ENCODE data around the gene CIAO2A.

CIAO2A gene

DNA sequence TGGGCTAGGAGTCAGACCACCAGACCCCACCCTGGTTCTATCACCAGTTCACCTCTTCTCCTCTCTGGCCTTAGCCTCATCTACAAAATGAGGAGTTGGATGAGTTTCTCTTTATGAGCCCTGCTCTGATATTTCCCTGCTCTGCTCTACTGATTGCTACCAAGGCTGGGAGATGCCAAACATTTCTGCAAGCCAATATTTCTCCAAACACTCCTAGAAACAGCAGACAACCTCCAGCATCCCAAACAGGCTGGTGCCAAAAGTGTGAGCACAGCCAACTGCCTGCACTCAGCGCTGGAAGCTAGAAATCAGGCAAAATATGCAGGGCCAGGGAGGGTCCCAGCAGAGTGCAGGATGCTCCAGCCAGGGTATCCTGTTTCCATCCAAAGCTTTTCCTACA lies 58.1 kb downstream of the CIAO2A start:
- no peak overlapping the region for H3K27ac ChIP-seq
- no peak overlapping the region for H2AFZ ChIP-seq (ENCODE audit: low read depth)
- TF ChIP-seq, protein P1, sequence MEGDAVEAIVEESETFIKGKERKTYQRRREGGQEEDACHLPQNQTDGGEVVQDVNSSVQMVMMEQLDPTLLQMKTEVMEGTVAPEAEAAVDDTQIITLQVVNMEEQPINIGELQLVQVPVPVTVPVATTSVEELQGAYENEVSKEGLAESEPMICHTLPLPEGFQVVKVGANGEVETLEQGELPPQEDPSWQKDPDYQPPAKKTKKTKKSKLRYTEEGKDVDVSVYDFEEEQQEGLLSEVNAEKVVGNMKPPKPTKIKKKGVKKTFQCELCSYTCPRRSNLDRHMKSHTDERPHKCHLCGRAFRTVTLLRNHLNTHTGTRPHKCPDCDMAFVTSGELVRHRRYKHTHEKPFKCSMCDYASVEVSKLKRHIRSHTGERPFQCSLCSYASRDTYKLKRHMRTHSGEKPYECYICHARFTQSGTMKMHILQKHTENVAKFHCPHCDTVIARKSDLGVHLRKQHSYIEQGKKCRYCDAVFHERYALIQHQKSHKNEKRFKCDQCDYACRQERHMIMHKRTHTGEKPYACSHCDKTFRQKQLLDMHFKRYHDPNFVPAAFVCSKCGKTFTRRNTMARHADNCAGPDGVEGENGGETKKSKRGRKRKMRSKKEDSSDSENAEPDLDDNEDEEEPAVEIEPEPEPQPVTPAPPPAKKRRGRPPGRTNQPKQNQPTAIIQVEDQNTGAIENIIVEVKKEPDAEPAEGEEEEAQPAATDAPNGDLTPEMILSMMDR (conservative IDR thresholded peaks at IDR 0.05; ENCODE audit: low read depth, low read length): no peak
- H3K79me2 ChIP-seq (ENCODE audit: insufficient read depth, low read depth): no peaks in the 10 kb centered on the region
- H3K27me3 ChIP-seq (ENCODE audit: insufficient read depth, low read depth): no peaks in the 10 kb centered on the region
- H3K4me2 ChIP-seq: no peak overlapping the region
- H3K9ac ChIP-seq: no peak overlapping the region
- no peaks in the 10 kb centered on the region for H4K20me1 ChIP-seq (ENCODE audit: insufficient read depth)
- no peaks in the 10 kb centered on the region for H3K36me3 ChIP-seq (ENCODE audit: insufficient read depth)
- no peaks in the 10 kb centered on the region for H3K4me1 ChIP-seq (ENCODE audit: low read depth, poor library complexity, severe bottlenecking)
- H3K4me3 ChIP-seq (IDR thresholded peaks at IDR 0.05; ENCODE audit: insufficient read depth, low read depth, low read length): no peak overlapping the region

DNA sequence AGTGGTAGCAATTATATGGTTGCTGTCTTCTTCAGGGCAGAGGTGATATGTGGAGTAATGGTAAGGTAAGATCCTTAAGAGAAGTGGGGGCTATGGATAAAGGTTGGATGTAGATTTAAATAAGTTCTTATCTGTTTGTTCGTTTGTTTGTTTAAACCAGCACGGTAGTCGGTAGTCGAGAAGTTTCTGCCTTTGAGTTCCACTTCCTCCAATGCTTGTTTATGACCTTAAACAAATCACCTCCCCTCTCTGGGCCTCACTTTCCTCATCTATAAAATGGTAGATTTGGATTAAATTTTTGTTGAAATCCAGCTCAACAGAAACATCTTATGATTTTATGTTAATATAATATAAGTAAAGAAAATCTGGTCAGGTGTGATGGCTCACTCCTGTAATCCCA lies 59.1 kb downstream of the CIAO2A start:
- Histone ChIP-seq H3K27ac (no peak overlapping the region), H3K79me2 (ENCODE audit: insufficient read depth, low read depth) (no peaks in the 10 kb centered on the region), H3K4me1 (ENCODE audit: low read depth, poor library complexity, severe bottlenecking) (no peaks in the 10 kb centered on the region), H3K4me2 (no peak overlapping the region), H4K20me1 (ENCODE audit: insufficient read depth) (no peaks in the 10 kb centered on the region), H3K27me3 (ENCODE audit: insufficient read depth, low read depth) (no peaks in the 10 kb centered on the region), H3K9ac (no peak overlapping the region), H3K36me3 (ENCODE audit: insufficient read depth) (no peaks in the 10 kb centered on the region), H3K4me3 (IDR thresholded peaks at IDR 0.05; ENCODE audit: insufficient read depth, low read depth, low read length) (no peak overlapping the region), H2AFZ (ENCODE audit: low read depth) (no peak overlapping the region)
- TF ChIP-seq, protein P1 (conservative IDR thresholded peaks at IDR 0.05; ENCODE audit: low read depth, low read length): no peak

DNA sequence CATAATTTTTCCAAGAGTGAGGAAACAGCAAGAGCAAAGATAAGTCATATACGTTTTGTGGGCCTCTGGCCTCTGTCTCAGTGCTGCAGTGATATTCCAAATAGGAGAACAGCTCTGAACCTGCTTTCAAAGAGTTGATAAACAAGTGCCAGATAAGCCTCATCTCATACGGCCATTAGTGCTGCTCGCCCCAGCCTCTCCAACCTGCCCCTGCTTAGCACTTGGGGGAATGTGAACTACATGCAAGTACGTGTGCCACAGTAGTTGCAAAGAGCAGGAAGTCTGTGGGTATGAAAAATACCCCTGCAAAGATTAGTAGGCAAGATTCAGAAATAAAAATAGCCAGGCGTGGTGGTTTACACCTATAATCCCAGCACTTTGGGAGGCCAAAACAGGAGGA lies 61.3 kb downstream of the CIAO2A start:
- no peak overlapping the region for H3K9ac ChIP-seq
- H3K27me3 ChIP-seq (ENCODE audit: insufficient read depth, low read depth): no peaks in the 10 kb centered on the region
- no peaks in the 10 kb centered on the region for H3K36me3 ChIP-seq (ENCODE audit: insufficient read depth)
- no peak overlapping the region for H3K4me3 ChIP-seq (IDR thresholded peaks at IDR 0.05; ENCODE audit: insufficient read depth, low read depth, low read length)
- no peaks in the 10 kb centered on the region for H4K20me1 ChIP-seq (ENCODE audit: insufficient read depth)
- no peak overlapping the region for H3K27ac ChIP-seq
- no peak overlapping the region for H3K4me2 ChIP-seq
- no peak overlapping the region for H2AFZ ChIP-seq (ENCODE audit: low read depth)
- H3K4me1 ChIP-seq (ENCODE audit: low read depth, poor library complexity, severe bottlenecking): no peaks in the 10 kb centered on the region
- H3K79me2 ChIP-seq (ENCODE audit: insufficient read depth, low read depth): no peaks in the 10 kb centered on the region
- TF ChIP-seq, protein P1 (conservative IDR thresholded peaks at IDR 0.05; ENCODE audit: low read depth, low read length): no peak

DNA sequence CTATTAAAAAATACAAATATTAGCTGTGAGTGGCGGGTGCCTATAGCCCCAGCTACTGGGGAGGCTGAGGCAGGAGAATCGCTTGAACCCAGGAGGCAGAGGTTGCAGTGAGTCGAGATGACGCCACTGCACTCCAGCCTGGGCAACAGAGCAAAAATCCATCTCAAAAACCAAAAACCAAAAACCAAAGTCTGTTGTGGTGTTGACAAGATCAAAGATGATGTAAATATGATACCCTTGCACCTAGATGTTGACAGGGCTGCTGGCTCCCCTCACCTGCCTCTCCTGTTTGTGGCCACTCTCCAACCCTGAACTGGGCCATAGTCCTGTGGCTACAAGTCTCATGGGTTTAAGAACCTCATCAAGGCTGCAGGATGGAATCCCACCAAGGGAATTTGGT lies 63.5 kb downstream of the CIAO2A start:
- H3K4me2 ChIP-seq: no peak overlapping the region
- H3K27ac ChIP-seq: no peak overlapping the region
- H3K4me1 ChIP-seq (ENCODE audit: low read depth, poor library complexity, severe bottlenecking): peaks cover 5% of the 10 kb centered on the region
- no peak overlapping the region for H3K4me3 ChIP-seq (IDR thresholded peaks at IDR 0.05; ENCODE audit: insufficient read depth, low read depth, low read length)
- H3K36me3 ChIP-seq (ENCODE audit: insufficient read depth): no peaks in the 10 kb centered on the region
- TF ChIP-seq, protein P1 (conservative IDR thresholded peaks at IDR 0.05; ENCODE audit: low read depth, low read length): no peak
- no peaks in the 10 kb centered on the region for H3K27me3 ChIP-seq (ENCODE audit: insufficient read depth, low read depth)
- no peak overlapping the region for H3K9ac ChIP-seq
- H3K79me2 ChIP-seq (ENCODE audit: insufficient read depth, low read depth): no peaks in the 10 kb centered on the region
- H4K20me1 ChIP-seq (ENCODE audit: insufficient read depth): no peaks in the 10 kb centered on the region
- H2AFZ ChIP-seq (ENCODE audit: low read depth): no peak overlapping the region

Measured in KMS-11 (cell line).